HG02870 (cell line): ENCODE data around the gene FTO.
"Not testable (repeated sequence)": the region's sequence is repeated elsewhere in the genome, so short reads cannot be mapped to it uniquely, and the experiment has no call there.

Experiments
- ATAC-seq: cut with Tn5 transposase; IDR thresholded peaks from one replicate; pipeline ENCODE4 v1.9.1; 2021; ENCODE audit warnings: mild to moderate bottlenecking, moderate library complexity; ENCODE audit not compliant: unreplicated experiment

FTO gene

DNA sequence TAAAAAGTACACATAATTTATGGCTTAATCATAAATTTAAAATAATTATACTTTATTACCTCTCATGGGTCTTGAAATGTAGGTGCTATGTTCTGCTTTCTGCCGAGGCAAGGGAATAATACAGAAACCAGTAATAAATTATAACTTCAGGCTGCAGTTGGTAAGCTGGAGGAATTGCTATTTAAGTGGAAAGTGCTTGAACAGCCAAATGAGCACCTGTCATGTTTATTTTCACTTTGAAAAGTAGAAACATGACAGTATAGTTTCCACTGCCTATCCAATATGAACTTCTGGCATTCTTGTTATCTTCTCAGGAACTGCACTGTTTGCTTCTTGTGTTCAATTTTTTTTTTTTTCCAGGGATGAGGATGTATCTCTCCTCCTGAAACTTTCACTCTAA, 146.0 kb downstream of the FTO start:
- ATAC-seq = no peak

- ATAC-seq = no peak
Observed at GRCh38 chr16:53852678-53853077, 148.7 kb downstream of the FTO start.

DNA sequence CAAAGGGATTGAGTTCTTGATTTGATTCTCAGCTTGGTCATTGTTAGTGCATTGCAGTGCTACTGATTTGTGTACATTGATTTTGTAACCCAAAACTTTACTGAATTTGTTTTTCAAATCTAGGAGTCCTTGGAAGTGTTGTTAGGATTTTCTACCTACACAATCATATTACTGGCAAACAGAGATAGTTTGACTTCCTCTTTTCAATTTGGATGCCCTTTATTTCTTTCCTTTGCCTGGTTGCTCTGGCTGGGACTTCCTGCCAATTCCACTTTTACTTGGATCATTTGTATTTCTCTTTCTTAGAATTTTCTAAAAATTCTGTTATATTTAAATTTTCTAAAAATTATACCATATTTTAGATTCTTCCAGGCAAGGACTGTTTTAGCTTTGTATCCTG, 151.1 kb downstream of the FTO start:
- ATAC-seq = no peak

DNA sequence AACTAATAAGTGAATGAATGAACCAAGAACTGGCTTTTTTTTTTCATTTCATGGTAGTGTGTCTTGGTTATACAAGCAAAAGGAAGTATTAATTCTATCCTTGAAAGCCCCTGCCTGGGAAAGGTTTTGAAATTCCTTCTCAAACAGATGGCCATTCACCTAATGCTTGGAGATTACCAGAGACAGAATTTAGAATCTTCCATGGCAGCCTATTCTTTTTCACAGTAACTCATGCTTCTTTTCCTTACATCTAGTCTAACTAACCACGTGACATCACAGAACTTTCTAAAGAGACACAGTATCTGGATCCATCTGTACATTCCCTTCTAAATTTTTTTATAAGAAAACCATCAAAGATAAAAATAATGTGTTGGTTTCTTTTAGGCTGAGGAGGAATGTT, 151.6 kb downstream of the FTO start:
- ATAC-seq = no peak

DNA sequence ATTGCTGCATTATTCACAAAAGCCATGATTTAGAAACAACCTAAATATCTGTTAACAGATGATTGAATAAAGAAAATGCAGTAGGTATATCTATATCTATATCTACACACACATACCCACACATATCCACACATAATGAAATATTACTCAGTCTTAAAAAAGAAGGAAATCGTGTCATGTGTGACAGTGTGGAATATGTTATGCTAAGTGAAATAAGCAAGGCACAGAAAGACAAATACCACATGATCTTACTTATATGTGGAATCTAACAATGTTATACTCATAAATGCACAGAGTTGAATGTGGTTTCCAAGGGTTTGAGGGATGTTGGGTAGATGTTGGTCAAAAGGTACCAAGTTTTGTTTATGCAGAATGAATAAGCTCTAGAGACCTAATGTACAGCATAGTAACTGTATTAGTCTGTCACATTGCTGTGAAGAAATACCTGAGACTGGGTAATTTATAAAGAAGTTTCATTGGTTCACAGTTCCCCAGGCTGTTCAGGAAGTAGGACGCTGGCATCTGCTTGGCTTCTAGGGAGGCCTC, 156.1 kb downstream of the FTO start:
- ATAC-seq = no peak

- no peak for ATAC-seq
Observed at GRCh38 chr16:53863861-53864260, 159.9 kb downstream of the FTO start.

DNA sequence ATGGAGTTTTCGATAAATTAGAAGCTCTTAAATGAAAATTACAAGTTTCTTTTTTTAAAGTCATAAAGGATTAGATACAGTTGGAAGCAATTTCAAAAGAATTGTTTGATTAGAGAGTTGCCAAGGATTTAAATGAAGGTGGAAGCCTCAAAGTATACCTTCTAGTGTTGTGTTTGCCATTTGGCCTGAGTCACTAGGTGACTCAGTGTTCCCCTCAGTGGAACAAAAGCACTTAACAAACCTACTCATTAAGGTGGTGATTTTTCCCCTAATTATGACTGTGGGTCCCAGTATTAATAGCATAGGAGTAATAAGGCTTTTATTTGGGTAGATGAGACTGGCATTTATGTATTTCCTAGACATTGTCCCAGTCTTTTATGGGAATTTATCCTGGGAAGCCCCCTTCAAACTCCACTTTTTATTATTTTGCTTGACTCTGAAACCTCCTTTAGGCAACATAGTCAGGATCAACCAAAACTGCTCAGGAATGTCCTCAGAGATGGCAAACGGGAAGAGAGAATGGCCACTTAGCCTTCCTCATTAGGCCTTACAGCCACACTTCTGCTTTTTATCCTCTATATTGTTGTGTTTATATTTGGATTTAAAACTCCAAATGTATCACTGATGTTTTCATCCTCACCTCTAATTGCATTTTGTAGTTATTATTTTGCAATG, 161.0 kb downstream of the FTO start:
- peak; percentile 7 for ATAC-seq

DNA sequence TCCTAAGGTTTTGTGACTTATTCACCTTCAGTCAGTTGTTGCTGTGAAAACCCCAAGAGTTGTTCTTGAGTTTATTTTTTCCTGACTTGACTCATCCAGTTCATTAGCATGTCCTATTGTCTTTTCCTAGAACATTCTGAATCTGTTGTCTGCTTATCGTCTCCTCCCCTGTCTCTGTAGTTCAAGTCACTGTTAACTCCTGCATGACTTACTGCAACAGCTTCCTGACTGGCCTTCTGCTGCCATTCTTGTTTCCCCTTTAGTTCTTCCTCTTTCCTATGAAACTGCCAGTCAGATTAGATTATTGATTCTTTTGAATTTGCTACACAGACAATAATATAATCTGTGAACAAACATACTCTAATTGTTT, 161.5 kb downstream of the FTO start:
- ATAC-seq = peak; percentile 92

DNA sequence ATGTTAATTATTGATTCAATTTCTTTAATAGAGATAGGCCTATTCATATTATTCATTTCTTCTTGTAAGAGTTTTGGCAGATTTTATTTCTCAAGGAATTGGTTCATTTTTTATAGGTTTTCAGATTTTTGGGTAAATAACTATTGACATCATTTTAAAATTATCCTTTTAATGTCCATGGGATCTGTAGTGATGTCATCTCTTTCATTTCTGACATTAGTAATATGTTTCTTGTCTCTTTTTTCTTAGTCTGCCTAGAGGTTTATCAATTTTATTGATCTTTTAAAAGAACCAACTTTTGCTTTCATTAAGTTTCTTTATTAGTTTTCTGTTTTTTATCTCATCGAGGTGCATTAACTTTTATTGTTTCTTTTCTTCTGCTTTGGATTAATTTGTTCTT, 162.6 kb downstream of the FTO start:
- no peak for ATAC-seq

DNA sequence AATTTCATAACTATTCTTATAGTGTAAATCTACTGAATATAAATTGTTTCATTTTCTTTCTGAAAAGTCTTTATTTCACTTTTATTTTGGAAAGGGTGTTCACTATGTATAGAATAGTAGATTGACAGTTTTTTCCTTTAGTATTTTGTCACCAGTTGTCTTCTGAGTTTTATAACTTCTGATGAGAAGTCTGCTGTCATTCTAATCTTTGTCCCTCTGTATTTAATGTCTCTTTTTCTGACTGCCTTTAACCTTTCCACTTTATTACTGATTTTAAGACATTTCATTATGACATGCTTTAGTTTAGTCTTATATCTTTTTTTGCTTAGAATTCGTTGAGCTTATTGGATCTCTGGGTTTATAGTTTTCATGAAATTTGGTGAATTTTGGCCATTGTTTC, 166.9 kb downstream of the FTO start:
- ATAC-seq = no peak

DNA sequence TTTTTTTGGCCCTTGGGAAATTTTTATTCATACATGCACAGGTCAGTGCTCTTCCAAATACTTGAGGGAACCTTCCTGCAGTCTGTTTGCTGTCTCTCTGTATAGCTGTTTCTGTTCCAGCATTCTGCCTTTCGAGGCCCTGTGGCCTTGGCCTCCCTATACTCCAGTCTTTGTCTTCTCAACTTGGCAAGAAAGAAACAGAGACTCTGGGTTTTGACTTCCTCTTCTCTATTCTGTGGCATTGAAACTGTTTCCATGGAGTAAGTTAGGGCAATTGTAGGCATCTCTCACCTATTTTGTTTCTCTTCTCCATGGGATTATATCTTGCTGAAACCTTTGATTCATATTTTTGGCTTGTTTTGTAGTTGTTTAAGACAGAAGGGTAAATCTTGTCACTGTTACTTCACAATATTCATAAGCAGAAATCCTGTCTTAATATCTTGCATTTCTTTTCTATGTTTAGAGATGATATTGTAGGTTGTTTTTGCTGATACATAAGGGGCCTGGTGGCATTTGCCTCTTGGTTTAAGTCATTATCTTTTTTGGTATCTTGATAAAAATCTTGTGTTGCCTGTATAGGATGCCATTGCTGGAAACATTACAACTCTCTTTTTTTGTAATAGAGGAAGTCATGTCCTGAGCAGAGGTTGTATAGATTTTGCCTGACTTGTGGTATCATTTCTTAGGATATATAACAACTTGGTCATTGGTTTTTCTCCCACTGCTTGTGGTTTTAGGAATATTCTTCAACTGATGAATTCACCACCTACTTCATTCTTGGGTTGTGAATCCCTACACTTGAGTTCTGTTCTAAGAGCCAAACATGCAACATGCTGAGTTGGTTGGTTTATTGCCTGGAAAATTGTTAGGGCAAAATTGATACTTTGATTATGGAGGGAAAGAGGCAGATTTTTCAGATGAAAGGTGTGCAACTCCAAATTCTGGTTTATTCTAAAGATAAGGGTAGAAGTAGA, 168.6 kb downstream of the FTO start:
- ATAC-seq = no peak

DNA sequence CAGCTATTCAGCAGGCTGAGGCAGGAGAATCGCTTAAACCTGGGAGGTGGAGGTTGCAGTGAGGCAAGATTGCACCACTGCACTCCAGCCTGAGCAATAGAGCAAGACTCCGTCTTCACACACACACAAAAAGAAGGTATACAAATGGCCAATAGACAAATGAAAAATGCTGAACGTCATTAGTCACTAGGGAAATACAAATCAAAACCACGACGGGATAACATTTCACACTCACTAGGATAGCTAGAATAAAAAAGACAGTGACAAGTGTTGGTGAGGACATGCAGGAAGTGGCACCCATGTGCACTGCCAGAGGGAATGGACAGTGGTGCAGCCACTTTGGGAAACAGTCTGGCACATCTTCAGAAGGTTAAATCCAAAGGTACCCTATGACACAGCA, 172.9 kb downstream of the FTO start:
- no peak for ATAC-seq

GRCh38 chr16:53878216-53878615, 174.3 kb downstream of the FTO start:
- no peak for ATAC-seq

GRCh38 chr16:53881371-53881770, 177.4 kb downstream of the FTO start:
- ATAC-seq = no peak

DNA sequence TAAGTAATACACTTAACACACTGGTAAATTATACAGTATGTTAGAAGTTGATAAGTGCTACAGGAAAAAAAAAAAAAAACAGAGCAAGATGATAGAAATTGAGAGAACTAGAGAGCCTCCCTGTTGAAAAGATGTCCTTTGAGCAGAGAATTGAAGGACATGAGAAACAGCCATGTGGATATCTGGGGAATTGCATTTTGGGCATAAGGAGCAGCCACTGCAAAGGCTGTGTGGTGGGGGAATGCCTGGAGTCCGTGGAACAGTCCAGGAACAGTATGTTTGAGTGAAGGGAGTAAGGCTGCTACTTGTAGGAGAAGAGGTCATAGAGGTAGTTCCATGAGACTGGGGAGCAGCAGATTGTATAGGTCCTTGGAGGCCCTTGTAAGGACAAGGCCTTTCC, 178.4 kb downstream of the FTO start:
- ATAC-seq = no peak

DNA sequence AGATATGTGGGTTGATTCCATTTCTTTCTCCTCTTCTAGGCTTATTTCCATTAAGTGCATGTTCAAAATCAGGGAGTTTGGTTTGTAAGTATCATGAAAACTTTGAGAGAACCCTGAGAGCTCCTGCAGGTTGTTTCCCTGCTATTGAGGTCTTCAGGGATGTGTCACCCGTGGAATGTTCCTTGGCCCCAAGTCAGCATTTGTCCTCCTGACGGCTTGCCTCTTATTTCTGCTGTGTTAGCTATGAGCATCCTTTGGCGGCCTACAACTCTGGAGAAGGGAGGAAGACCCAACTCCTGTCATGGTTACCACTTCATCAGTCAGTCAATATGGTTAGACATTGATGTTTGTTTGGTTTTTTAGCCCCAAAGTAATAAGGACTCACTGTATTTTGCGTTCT, 180.8 kb downstream of the FTO start:
- no peak for ATAC-seq

GRCh38 chr16:53886482-53887378, 182.8 kb downstream of the FTO start:
- ATAC-seq = no peak

GRCh38 chr16:53888222-53888621, 184.3 kb downstream of the FTO start:
- ATAC-seq = no peak

DNA sequence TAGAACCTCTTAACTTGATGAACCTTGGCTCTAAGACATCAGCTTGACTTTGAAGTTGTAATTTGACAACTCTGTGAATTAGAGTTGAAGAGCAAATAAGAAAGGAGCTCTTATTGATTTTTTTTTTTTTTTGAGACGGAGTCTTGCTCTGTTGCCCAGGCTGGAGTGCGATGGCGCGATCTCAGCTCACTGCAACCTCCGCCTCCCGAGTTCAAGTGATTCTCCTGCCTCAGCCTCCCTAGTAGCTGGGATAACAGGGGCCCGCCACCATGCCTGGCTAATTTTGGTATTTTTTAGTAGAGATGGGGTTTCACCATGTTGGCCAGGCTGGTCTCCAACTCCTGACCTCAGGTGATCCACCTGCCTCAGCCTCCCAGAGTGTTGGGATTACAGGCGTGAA, 186.9 kb downstream of the FTO start:
- ATAC-seq = not testable (repeated sequence)

- no peak for ATAC-seq
Observed at GRCh38 chr16:53891409-53892139, 187.6 kb downstream of the FTO start.
